ENCODE results near the gene SZT2. TPM values are rescaled to one million over a fixed set of nuclear protein-coding genes. Genes with fewer than 3 reads are reported as not detected.

SZT2 gene
- total RNA-seq, 1 donor from 2014 or later: 63.6 TPM

- Mint-ChIP-seq H3K4me3 (ENCODE audit: unreplicated experiment) (peak overlapping the region; percentile 61), H3K9me3 (ENCODE audit: unreplicated experiment) (no peaks in the 10 kb centered on the region), H3K36me3 (ENCODE audit: unreplicated experiment) (no peaks in the 10 kb centered on the region), H3K27me3 (ENCODE audit: unreplicated experiment) (peaks cover 5% of the 10 kb centered on the region), H3K27ac (ENCODE audit: unreplicated experiment) (no peak overlapping the region), H3K4me1 (ENCODE audit: unreplicated experiment) (peaks cover 14% of the 10 kb centered on the region)
- TF ChIP-seq CTCF (IDR thresholded peaks at IDR 0.05): no peak
- no peak for DNase-seq (ENCODE audit: extremely low spot score, unreplicated experiment)
Measured at GRCh38 chr1:43348343-43348808, 41.3 kb upstream of the SZT2 start.

GRCh38 chr1:43348809-43349593 is 40.7 kb upstream of the SZT2 start:
- H3K27ac Mint-ChIP-seq (ENCODE audit: unreplicated experiment): peak overlapping the region; percentile 32
- H3K4me1 Mint-ChIP-seq (ENCODE audit: unreplicated experiment): peaks cover 14% of the 10 kb centered on the region
- no peaks in the 10 kb centered on the region for H3K36me3 Mint-ChIP-seq (ENCODE audit: unreplicated experiment)
- DNase-seq (ENCODE audit: extremely low spot score, unreplicated experiment): no peak
- H3K27me3 Mint-ChIP-seq (ENCODE audit: unreplicated experiment): peaks cover 5% of the 10 kb centered on the region
- H3K4me3 Mint-ChIP-seq (ENCODE audit: unreplicated experiment): peak overlapping the region; percentile 61
- TF ChIP-seq CTCF (IDR thresholded peaks at IDR 0.05): no peak
- H3K9me3 Mint-ChIP-seq (ENCODE audit: unreplicated experiment): no peaks in the 10 kb centered on the region

GRCh38 chr1:43349594-43350306 is 39.9 kb upstream of the SZT2 start:
- Mint-ChIP-seq H3K4me1 (ENCODE audit: unreplicated experiment) (peaks cover 14% of the 10 kb centered on the region), H3K4me3 (ENCODE audit: unreplicated experiment) (peak overlapping the region; percentile 61), H3K36me3 (ENCODE audit: unreplicated experiment) (no peaks in the 10 kb centered on the region), H3K9me3 (ENCODE audit: unreplicated experiment) (no peaks in the 10 kb centered on the region), H3K27me3 (ENCODE audit: unreplicated experiment) (peaks cover 5% of the 10 kb centered on the region), H3K27ac (ENCODE audit: unreplicated experiment) (peak overlapping the region; percentile 32)
- no peak for TF ChIP-seq CTCF (IDR thresholded peaks at IDR 0.05)
- DNase-seq (ENCODE audit: extremely low spot score, unreplicated experiment): no peak

- Mint-ChIP-seq H3K27me3 (ENCODE audit: unreplicated experiment) (peaks cover 5% of the 10 kb centered on the region), H3K27ac (ENCODE audit: unreplicated experiment) (no peak overlapping the region), H3K9me3 (ENCODE audit: unreplicated experiment) (no peaks in the 10 kb centered on the region), H3K4me1 (ENCODE audit: unreplicated experiment) (peaks cover 14% of the 10 kb centered on the region), H3K36me3 (ENCODE audit: unreplicated experiment) (no peaks in the 10 kb centered on the region), H3K4me3 (ENCODE audit: unreplicated experiment) (no peak overlapping the region)
- DNase-seq (ENCODE audit: extremely low spot score, unreplicated experiment): no peak
- TF ChIP-seq CTCF (IDR thresholded peaks at IDR 0.05): no peak
Measured at GRCh38 chr1:43350976-43351375, 38.7 kb upstream of the SZT2 start.
